GDM1 (cell line): ENCODE data around the gene CDK19.
"Not testable (repeated sequence)": the region's sequence is repeated elsewhere in the genome, so short reads cannot be mapped to it uniquely, and the experiment has no call there.

Source experiments
- DNase-seq: peaks from one replicate; lab custom pipeline; 2025; lab: John Stamatoyannopoulos, UW

Gene CDK19

DNA sequence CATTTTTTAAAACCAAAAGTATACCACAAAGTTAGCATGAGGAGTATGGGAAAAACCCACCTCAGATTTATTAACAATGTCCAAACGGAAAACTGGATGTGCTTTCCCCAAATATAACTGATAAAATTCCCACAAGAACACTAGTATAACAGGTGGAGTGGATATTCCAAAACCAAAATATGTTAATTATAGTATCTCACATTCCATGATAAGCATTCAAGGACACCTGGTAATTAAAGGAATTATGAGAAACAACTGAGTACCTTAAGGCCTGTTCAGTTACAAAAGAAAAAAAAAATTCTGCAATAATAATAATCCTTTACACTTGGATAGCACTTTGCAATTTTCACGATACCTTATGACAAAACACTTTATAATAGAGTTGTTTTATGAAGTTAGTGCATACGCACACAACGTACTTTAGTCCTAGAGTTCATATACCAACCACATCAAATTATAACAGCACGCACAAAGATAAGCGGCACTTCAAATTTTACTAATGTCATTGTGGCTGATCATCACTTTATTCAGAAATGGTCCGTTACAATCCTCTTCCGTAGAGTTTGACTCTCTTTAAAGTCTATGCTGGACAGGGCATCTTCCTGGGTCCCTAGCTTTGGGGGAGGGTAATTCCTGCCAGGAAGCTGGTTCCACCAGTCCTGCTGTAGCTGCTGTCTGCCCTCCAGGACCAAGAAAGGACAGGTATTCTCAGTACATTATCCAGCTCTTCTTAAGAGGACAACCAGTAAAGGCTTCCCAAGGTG is 1.7 kb downstream of the CDK19 start:
- no peak for DNase-seq

DNA sequence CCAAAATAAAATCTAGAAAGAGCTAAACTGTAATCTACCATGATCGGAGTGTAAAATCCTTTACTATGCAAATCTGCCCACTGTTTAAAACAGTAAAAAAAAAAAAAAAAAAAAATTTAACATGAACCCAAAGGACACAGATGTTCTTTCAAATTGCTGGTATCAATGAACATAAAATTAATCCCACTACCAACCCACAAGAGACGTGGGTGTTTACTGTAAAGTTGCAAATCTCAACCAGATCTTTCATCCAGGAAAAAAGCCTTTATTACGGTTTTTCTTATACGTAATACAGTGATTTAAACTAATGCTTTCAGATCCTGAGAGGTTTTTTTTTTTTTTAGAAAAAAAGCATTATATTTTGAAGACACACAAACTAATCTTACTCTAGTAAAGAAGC is 2.5 kb downstream of the CDK19 start:
- DNase-seq = no peak

DNA sequence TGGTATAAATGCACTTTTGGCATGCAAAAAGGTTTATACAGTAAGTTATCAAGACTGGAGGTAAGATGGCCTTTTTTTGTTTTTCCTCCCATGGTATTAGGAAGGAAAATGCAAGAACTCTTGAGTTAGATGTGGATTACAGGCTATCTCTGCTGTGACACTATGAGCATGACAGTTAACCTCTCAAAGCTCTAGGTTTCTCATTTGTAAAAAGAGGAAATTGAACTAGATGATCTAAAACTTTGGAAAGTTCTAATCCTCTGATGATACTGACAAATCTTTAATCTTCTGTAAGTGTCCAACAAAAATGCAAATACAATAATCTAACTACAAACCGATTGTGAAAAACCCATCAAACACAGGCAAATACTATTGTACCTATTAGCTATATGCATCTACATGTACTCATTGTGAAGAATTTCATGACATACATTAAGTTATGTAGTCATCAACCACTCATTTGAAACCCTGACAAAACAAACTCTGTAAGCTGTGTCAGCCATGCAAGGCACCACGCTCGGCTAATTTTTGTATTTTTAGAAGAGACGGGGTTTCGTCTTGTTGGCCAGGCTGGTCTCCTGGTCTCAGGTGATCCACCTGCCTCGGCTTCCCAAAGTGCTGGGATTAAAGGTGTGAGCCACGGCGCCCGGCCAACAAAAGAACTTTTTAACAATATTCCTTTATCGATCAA is 4.2 kb downstream of the CDK19 start:
- DNase-seq = no peak

DNA sequence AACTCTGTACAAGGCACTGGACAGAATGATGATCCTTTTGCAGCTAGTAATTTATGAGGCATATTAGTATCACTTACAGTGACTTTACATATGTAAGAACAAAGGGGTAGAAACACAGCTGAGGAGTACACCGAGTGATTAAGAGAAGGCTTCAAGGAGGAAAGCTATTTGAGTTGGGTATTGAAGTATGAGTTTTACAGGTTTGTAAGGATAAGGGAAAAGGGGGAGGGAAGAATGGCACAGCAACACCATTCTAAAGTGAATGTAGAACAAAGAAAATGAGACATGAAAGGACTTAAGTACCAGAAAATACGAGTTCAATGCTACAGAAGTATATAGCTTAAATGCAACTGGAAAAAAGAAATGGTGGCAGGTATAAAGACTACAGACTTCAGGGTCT is 5.5 kb downstream of the CDK19 start:
- no peak for DNase-seq

DNA sequence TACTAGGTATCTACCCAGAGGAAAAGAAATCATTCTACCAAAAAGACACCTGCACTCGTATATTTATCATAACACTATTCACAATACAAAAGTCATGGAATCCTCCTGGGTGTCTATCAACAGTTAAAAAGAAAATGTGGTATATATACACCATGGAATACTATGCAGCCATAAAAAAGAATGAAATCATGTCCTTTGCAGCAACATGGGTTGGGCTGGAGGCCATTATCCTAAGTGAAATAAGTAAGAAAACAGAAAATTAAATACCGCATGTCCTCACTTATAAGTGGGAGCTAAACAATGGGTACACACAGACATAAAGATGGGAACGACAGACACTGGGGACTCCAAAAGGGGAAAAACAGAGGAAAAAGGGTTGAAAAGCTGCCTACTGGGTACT is 13.1 kb downstream of the CDK19 start:
- DNase-seq = not testable (repeated sequence)

DNA sequence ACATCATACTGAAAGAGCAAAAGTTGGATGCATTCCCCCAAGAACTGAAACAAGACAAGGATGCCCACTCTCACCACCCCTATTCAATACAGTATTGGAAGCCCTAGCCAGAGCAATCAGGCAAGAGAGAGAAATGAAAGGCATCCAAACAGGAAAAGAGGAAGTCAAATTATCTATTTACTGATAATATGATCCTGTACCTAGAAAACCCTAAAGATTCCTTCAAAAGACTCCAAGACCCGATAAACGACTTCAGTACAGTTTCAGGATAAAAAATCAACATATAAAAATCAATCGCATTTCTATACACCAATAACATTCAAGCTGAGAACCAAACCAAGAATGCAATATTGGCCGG is 14.5 kb downstream of the CDK19 start:
- DNase-seq = no peak

DNA sequence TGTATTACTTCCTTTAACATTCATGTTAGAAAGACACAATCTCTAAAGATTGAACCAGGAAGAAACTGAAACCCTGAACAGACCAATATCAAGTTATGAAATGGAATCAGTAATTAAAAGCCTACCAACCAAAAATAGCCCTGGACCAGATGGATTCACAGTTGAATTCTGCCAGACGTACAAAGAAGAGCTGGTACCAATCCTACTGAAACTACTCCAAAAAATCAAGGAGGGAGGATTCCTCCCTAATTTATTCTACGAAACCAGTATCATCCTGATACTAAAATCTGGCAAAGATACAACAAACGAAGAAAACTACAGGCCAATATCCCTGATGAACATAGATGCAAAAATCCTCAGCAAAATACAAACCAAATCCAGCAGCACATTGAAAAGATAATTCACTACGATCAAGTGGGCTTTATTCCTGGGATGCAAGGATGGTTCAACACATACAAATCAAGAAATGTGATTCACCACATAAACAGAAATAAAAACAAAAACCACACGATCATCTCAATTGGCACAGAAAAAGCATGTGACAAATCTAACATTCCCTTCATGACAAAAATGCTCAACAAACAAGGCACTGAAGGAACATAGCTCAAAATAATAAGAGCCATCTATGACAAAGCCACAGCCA is 15.0 kb downstream of the CDK19 start:
- DNase-seq = no peak

DNA sequence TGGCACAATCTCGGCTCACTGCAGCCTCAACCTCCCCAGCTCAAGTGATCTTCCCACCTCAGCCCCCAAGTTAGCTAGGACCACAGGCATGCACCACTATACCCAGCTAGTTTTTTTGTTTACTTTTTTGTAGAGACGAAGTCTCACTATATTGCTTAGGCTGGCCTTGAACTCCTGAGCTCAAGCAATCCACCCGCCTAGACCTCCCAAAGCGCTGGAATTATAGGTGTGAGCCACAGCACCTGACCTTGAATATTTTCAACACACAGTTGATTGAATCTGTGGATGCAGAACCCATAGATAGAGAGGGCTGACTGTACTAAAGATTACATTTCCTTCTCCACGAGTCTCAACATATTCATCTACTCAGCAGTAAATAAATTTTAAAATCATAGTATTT is 15.6 kb downstream of the CDK19 start:
- DNase-seq = no peak

DNA sequence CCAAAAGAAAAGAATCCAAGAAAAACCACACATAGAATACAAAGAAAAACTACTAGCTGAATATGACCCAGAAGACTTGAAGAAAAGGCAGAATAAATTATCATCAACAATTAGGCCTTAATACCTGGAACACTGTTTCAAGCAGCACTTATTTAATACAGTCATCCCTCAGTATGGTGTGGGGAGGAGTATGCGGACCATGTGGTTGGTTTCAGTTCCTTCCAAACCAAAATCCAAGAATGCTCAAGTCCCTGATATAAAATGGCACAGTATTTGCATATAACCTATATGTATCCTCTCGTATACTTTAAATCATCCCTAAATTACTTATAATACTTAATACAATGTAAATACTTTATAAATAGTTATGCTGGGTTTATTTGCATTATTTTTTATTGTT is 16.1 kb downstream of the CDK19 start:
- no peak for DNase-seq

DNA sequence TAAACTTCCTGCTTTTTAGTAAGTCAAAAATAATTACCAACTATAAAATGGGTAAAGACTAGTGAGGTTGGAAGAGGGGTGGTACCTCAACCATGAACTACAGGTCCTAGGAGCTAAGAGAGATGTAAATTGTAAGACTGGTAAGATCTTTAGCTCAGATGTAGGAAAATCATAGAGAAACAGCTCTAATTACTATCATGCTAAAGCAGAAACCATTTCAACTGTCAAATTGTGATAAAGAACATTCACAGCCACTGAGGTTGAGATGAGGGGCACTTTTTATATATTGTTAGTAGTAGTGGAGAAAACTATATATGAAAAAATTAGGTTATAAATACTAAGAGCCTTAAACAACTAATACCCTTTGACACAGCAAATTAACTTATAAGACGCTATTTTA is 20.0 kb downstream of the CDK19 start:
- no peak for DNase-seq

DNA sequence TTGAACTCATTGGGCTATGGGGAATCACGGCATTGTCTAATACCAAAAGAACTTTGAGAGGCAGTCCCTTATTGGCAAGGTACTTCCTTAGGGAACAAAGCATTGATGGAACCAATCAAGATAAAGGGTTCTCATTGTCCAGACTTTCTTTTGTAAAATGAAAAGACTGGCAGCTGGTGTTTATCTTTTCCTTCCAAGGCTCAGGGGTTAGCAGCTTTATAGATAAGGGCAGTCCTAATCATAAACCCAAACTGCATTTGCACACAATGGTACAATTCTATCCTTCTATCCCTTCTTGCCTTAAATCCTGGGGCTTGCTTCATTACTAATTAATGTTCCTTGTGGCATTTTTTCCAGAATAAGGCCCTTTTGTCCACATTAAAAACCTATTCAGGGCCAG is 28.6 kb downstream of the CDK19 start:
- DNase-seq = no peak

DNA sequence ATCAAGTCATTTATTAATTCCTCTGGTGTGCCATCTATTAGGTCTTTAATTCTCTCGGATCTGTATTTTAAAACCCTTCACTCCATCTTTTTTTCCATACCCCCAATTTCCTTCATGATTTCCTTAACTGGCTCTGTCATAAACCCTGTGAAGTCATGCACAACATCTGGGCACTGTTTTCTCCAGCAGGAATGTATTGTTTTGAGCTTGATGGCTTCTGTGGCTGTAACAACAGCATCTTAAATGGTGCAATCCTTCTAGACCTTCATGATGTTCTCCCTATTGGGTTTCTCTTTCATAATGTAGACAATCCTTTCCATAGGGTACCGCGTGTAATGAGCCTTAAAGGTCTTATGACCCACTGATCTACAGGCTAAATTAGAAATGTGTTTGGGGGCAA is 29.0 kb downstream of the CDK19 start:
- no peak for DNase-seq

DNA sequence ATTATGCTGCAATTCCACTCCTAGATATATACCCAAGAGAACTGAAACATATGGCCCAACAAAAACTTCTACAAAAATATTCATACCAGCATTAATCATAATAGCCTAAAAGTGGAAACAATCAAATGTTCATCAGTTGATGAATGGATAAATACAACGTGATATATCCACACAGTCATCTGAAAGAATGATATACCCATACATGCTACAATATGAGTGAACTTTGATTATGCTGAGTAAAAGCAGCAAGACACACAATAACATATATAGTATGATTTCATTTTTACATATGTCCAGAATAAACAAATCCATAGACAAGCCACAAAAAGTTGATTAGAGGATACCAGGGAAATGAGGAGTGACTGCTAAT is 30.7 kb downstream of the CDK19 start:
- no peak for DNase-seq

DNA sequence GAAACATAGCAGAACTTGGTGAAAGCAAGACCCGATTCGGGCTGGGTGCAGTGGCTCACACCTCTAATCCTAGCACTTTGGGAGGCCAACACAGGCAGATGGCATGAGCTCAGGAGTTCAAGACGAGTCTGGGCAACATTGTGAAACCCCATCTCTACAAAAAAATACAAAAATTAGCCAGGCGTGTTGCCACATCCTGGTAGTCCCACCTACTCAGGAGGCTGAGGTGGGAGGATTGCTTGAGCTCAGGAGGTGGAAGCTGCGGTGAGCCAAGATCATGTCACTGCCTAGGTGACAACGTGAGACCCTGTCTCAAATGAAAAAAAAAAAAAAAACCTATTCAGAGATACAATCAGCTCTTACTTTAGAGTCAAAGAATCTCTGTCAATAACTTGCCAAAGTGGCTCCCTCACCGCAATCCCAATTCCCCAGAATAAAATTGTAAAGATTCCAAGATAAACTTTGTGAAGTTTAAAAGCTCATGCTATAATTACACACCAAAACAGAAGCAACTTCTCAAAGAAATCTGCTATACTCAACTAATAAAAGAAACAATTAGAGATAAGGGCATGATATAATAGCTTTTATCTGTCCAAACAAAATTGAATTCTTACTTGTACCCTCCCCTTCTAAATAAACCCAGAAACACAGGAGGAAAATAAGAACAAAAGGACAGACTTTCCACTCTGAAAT is 33.6 kb downstream of the CDK19 start:
- no peak for DNase-seq

DNA sequence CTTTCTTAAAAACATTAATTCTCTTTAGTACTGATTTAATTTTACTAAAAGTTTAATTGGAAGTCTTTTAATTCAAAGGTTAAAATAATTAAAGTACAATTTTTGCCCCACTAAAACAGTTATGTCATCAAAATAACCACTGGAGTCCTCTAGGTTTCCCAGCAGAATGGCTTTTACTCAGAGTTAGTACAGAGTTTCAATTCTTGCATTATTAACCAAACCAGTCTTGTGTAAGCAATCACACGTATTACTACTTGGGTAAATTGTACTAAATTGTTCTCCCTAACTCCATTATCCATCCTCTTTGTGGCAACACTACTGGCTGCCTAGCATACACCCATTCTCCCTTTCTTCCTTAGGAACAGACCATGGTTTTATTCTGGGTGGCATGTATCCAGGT is 36.9 kb downstream of the CDK19 start:
- DNase-seq = no peak

DNA sequence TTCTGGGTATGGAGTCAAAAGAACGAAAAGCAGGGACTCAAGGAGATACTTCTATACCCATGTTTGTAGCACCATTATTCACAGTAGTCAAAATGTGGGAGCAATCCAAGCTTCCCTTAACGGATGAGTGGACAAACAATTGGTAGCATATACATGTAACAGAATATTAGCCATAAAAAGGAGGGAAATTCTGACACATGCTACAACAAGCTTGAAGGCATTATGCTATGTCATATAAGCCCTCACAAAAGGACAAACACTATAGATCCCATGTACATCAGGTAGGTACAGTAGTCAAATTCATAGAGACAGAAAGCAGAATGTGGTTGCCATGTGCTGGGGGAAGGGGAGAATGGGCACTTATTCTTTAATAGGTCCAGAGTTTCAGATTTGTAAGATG is 37.6 kb downstream of the CDK19 start:
- DNase-seq = no peak

DNA sequence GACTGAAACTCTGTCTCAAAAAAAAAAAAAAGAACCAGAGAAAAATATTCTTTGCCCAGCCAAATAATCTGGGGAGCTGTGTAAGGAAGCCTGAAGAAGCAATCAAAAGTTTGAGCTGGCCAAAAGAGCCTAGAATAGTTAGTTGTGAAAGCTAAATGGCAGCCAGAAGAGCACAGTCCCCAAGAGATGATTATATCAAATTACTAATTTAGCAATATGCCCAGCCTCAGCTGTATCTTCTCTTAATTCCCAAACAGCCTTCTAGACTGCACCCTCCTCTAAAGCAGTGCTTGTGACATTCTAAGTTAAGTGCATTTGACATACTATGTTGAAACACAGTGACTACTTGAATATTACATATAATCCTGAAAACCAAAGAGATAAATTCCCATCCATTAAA is 38.9 kb downstream of the CDK19 start:
- no peak for DNase-seq

DNA sequence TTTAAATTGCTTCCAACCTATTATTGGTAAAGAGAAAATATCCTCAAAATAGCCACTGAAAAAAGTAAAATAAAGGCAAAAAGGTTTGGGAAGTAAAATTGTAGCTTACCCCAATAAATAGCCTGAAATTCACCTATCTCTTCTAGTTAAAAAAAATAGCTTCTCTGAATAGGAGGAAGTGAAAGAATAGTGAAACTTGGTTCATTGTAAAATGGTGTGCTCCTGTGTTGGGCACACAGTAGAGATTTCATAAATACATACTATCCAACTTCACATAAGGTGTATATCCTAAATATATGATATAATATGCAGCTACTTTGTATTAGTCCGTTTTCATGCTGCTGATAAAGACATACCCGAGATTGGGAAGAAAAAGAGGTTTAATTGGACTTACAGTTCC is 45.3 kb downstream of the CDK19 start:
- no peak for DNase-seq

DNA sequence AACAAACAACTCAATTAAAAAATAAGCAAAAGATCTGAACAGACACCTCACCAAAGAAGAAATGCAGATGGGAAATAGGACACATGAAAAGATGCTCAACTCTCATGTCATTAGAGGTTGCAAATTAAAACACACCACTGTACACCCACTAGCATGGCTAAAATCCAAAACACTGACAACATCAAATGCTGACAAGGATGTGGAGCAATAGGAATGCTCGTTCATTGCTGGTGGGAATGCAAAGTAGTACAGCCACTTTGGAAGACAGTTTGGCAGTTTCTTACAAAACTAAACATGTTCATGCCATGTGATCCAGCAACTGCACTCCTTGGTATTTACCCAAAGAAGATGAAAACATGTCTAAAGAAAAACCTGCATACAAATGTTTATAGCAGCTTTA is 47.2 kb downstream of the CDK19 start:
- no peak for DNase-seq

DNA sequence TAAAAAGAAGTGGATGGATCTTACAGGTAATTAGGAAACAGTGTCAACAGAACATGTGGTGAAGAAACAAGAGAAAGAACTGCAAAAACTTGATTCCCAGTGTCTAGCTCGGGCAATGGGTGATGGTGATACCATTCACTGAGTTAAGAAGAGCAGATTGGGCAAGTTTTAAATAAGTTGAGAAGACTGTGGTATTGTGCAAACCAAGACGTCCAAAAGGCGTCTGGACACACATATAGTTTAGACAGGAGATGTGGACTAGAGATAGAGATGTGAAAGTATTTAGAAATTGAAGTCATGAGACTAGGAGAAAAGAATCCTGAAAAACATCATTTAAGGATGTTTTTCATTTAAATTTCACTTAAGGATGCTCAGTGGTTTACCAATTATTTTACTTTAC is 53.9 kb downstream of the CDK19 start:
- no peak for DNase-seq

DNA sequence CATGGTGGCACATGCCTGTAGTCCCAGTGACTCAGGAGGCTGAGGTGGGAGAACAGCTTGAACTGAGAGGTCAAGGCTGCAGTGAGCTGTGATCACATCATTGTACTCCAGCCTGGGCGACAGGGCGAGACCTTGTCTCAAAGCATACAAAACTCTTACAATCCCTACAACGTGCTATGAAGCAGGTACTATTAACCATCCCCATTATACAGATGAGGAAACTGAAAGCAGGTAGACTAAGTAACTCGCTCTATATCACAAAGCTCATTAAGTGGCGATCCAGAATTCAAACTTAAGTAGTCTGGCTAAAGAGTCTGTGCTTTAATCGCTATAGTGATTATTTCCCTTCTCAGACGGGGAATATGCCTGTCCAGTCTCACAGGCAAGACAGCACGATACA is 54.7 kb downstream of the CDK19 start:
- no peak for DNase-seq

DNA sequence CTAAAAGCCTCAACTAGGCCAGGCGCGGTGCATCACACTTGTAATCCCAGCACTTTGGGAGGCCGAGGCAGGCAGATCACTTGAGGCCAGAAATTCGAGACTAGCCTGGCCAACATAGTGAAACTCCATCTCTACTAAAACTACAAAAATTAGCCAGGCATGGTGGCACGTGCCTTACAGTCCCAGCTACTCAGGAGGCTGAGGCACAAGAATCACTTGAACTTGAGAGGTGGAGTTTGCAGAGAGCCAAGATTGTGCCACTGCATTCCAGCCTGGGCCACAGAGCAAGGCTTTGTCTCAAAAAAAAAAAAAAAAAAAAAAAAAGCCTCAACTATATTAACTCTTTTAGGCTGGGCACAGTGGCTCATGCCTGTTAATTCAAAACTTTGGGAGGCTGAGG is 55.2 kb downstream of the CDK19 start:
- DNase-seq = not testable (repeated sequence)

DNA sequence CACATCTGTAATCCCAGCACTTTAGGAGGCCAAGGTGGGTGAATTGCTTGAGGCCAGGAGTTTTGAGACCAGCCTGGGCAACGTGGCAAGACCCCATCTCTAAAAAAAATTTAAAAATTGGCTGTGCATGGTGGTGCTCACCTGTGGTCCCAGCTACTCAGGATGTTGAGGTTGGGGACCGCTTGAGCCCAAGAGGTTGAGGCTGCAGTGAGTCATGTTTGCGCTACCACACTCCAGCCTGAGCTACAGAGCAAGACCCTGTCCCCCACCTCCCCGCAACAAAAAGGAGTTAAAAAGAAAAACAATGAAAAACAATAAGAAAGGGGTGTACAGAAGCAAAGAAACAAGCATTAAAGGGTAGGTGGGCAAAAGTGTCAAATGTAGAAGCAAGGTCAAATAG is 57.3 kb downstream of the CDK19 start:
- DNase-seq = no peak
